ENCODE results near the gene C5orf58. TPM values are rescaled to one million over a fixed set of nuclear protein-coding genes. Genes with fewer than 3 reads are reported as not detected.

C5orf58 gene, protein sequence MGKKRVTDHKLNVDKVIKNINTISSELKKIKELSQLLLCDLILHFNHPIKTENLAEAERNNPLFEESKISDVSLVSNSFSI
- not detected in 5 replicates for total RNA-seq (2022; extraction: Qiagen RNA extraction; ENCODE audit: low read depth)

DNA sequence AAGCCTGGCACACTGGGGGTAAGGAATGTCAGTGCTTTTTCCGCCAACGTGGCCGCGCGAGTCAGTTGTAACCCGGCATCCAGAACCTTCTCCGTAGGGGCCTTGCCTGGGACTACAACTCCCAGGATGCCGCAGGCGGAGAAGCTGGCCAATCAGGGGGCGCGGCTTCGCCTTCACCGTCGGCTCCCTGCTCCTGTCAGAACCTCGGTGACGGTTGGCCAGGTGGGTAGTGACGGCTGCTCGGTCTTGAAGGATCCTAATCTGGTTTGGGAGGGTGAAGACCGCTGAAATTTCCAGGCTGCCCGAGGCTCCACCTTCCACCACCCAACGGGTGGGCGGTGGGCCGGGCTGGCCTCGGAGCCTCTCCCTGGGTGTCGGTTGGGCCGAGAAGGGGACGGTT lies at the start of gene C5orf58:
C5orf58 (plus strand) TSS at position 200 of the 400 bp plus-strand sequence. CDS start 1,992 bp downstream, outside the sequence.

Other genes with a start within 250 kb of the C5orf58 start
- not detected in 5 replicates for gene FOXI1, start 127.1 kb upstream of the C5orf58 start, total RNA-seq (2022; extraction: Qiagen RNA extraction; ENCODE audit: low read depth)
- not detected in 5 replicates for gene LCP2, start 64.8 kb downstream of the C5orf58 start, total RNA-seq (2022; extraction: Qiagen RNA extraction; ENCODE audit: low read depth)
- not detected in 5 replicates for gene KCNMB1, start 156.4 kb downstream of the C5orf58 start, total RNA-seq (2022; extraction: Qiagen RNA extraction; ENCODE audit: low read depth)